ENCODE measurements around the gene CCDC196. TPM values are rescaled to one million over a fixed set of nuclear protein-coding genes. Genes with fewer than 3 reads are reported as not detected.

The CCDC196 gene
- total RNA-seq, 1 experiment from 2014 or later, result not detected

- DNase-seq, result no peak
- H3K79me2 ChIP-seq (ENCODE audit: low read depth), result peaks cover 59% of the 10 kb centered on the region
- no peaks in the 10 kb centered on the region for H3K27me3 ChIP-seq (ENCODE audit: insufficient read depth, low read depth)
- BruUV-seq (replicated peaks), result no TSS peak
- TF ChIP-seq EZH2 (IDR thresholded peaks at IDR 0.05; ENCODE audit: low read depth), result no peak
- TF ChIP-seq, protein P1, sequence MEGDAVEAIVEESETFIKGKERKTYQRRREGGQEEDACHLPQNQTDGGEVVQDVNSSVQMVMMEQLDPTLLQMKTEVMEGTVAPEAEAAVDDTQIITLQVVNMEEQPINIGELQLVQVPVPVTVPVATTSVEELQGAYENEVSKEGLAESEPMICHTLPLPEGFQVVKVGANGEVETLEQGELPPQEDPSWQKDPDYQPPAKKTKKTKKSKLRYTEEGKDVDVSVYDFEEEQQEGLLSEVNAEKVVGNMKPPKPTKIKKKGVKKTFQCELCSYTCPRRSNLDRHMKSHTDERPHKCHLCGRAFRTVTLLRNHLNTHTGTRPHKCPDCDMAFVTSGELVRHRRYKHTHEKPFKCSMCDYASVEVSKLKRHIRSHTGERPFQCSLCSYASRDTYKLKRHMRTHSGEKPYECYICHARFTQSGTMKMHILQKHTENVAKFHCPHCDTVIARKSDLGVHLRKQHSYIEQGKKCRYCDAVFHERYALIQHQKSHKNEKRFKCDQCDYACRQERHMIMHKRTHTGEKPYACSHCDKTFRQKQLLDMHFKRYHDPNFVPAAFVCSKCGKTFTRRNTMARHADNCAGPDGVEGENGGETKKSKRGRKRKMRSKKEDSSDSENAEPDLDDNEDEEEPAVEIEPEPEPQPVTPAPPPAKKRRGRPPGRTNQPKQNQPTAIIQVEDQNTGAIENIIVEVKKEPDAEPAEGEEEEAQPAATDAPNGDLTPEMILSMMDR (conservative IDR thresholded peaks at IDR 0.05), result no peak
- H3K27ac ChIP-seq, result peak overlapping the region; percentile 79; the same call in 1 of the 2 replicates
- ChIA-PET CTCF (interaction anchor here (0.6 kb wide), 1 partner anchor 1258 kb away, joined by 4 read pairs; no protein-coding TSS in a partner anchor), POLR2A (ENCODE audit: unreplicated experiment) (interaction anchor here (0.5 to 0.9 kb wide), 4 partner anchors 104 to 851 kb away, joined by 3 to 7 read pairs (median 4); partner anchors contain the start of gene ATP6V1D)
- peak overlapping the region; percentile 98 for H2AFZ ChIP-seq
- no peaks in the 10 kb centered on the region for H3K9me3 ChIP-seq (ENCODE audit: insufficient read depth, low read depth)
- no peaks in the 10 kb centered on the region for H3K9me2 ChIP-seq (ENCODE audit: insufficient read depth)
- H3K4me1 ChIP-seq (replicated peaks; ENCODE audit: insufficient read depth), result peaks cover 33% of the 10 kb centered on the region
- H3K4me2 ChIP-seq, result peak overlapping the region; percentile 95
- peak overlapping the region; percentile 76 for H3K4me3 ChIP-seq
- H4K20me1 ChIP-seq (ENCODE audit: insufficient read depth), result peaks cover 19% of the 10 kb centered on the region; the same call in 1 of the 2 replicates
- peaks cover 13% of the 10 kb centered on the region; the same call in 1 of the 2 replicates for H3F3A ChIP-seq (ENCODE audit: insufficient read depth, low read depth)
- intact Hi-C loops (cut with micrococcal nuclease; ENCODE audit: unreplicated experiment), result loop anchor here (5.0 kb wide), 1 partner anchor 854 kb away; the partner anchor contains the start of gene EIF2S1
- no peaks in the 10 kb centered on the region for H3K36me3 ChIP-seq (ENCODE audit: low read depth)
These were observed 22.3 kb downstream of the CCDC196 start for GRCh38 chr14:66508547-66508845.

DNA sequence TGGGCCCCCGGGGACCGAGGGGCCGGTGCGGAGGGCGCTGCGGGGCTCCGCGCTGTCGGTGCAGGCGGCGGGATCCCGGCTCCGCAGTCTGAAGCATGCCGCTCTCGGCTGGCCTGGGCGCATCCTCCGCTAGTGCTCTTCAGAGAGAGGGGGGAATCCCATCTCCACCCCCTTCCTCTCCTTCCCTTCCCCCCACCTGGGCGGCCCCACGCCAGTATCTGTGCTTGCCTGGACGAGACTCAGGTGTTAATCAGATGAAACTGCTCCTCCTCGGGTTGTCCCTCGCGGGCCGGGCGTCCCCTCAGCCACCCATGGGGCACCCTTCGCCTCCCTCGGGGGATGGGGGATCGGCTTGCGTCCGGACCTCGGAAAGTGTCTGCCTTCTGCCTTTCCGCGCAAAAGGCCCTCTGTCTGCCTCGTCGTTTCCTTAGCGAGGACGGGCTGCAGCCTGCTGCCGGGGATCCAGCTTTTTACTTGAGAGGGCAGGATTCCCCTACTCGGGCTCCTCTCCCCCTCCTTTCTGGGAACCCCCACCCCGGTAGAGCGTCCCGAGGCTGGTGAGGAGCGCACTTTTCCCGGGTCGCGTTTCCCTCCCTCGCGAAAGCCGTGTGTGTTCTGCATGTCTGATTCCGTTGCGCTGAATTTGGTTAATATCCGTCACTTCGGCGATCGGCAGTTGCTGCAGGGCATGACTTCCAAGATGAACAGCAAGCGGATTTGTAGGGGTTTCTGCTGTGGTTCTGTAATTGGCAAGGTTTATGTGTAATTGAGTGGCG lies 22.9 kb downstream of the CCDC196 start:
- peak in 1 of 2 experiments; percentile 28 for DNase-seq
- POLR2A ChIA-PET (ENCODE audit: unreplicated experiment), result interaction anchor here (0.7 to 0.9 kb wide), 2 partner anchors 434 to 851 kb away, joined by 3 to 4 read pairs; partner anchors contain the start of gene ATP6V1D
- intact Hi-C loops (cut with micrococcal nuclease; ENCODE audit: unreplicated experiment), result loop anchor here (5.0 kb wide), 1 partner anchor 853 kb away; the partner anchor contains the start of gene EIF2S1

DNA sequence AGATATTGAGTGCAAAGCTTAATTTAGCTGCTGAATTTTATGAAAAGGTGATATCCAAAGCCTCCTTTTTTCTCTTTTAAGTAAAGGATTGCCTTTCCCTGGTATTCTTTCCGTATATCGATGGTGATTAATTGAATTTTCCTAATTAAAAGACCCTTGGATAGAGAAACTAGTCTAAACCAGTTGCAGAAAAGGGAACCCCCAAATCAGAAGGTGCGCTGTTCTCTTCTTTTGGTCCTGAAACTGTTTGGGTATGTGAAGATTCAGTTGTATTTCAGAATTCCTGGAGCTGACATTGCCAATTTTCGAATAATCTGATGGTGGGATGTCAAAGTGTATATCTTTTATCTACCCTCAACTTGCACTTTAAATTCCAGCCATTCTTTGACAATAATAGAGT lies 23.7 kb downstream of the CCDC196 start:
- TF ChIP-seq, protein P1 (conservative IDR thresholded peaks at IDR 0.05), result no peak
- TF ChIP-seq EZH2 (IDR thresholded peaks at IDR 0.05; ENCODE audit: low read depth), result no peak
- Histone ChIP-seq H3K9me2 (ENCODE audit: insufficient read depth) (no peaks in the 10 kb centered on the region), H3K27ac (no peak overlapping the region), H3K79me2 (ENCODE audit: low read depth) (peaks cover 70% of the 10 kb centered on the region), H3K9me3 (ENCODE audit: insufficient read depth, low read depth) (no peaks in the 10 kb centered on the region), H3K27me3 (ENCODE audit: insufficient read depth, low read depth) (no peaks in the 10 kb centered on the region), H3K4me3 (peak overlapping the region; percentile 76), H3K36me3 (ENCODE audit: low read depth) (no peaks in the 10 kb centered on the region), H3K4me2 (peak overlapping the region; percentile 95), H3F3A (ENCODE audit: insufficient read depth, low read depth) (peaks cover 13% of the 10 kb centered on the region; the same call in 1 of the 2 replicates), H3K4me1 (replicated peaks; ENCODE audit: insufficient read depth) (peaks cover 33% of the 10 kb centered on the region), H2AFZ (peak overlapping the region; percentile 98; the same call in 1 of the 2 replicates), H4K20me1 (ENCODE audit: insufficient read depth) (peaks cover 19% of the 10 kb centered on the region; the same call in 1 of the 2 replicates)
- ChIA-PET CTCF (no interaction called here), POLR2A (ENCODE audit: unreplicated experiment) (no interaction called here)
- no TSS peak for BruUV-seq (replicated peaks)
- intact Hi-C loops (cut with micrococcal nuclease; ENCODE audit: unreplicated experiment), result loop anchor here (5.0 kb wide), 1 partner anchor 852 kb away; the partner anchor contains the start of gene EIF2S1
- no peak for DNase-seq

More for the DNA sequence above, 22.9 kb downstream of the CCDC196 start:
- CTCF ChIA-PET, result interaction anchor here (0.6 kb wide), 1 partner anchor 1257 kb away, joined by 4 read pairs; no protein-coding TSS in a partner anchor
- Histone ChIP-seq H3K79me2 (ENCODE audit: low read depth) (peaks cover 63% of the 10 kb centered on the region), H3K4me2 (peak overlapping the region; percentile 95), H3F3A (ENCODE audit: insufficient read depth, low read depth) (peaks cover 13% of the 10 kb centered on the region; the same call in 1 of the 2 replicates), H2AFZ (peak overlapping the region; percentile 98), H3K9me3 (ENCODE audit: insufficient read depth, low read depth) (no peaks in the 10 kb centered on the region), H3K4me3 (peak overlapping the region; percentile 76), H3K9me2 (ENCODE audit: insufficient read depth) (no peaks in the 10 kb centered on the region), H3K36me3 (ENCODE audit: low read depth) (no peaks in the 10 kb centered on the region), H4K20me1 (ENCODE audit: insufficient read depth) (peaks cover 19% of the 10 kb centered on the region; the same call in 1 of the 2 replicates), H3K27ac (no peak overlapping the region), H3K27me3 (ENCODE audit: insufficient read depth, low read depth) (no peaks in the 10 kb centered on the region), H3K4me1 (replicated peaks; ENCODE audit: insufficient read depth) (peaks cover 33% of the 10 kb centered on the region)
- TF ChIP-seq EZH2 (IDR thresholded peaks at IDR 0.05; ENCODE audit: low read depth), result no peak
- TF ChIP-seq, protein P1 (conservative IDR thresholded peaks at IDR 0.05), result no peak
- no TSS peak for BruUV-seq (replicated peaks)
